ENCODE results near the gene TRIM7.

DNA sequence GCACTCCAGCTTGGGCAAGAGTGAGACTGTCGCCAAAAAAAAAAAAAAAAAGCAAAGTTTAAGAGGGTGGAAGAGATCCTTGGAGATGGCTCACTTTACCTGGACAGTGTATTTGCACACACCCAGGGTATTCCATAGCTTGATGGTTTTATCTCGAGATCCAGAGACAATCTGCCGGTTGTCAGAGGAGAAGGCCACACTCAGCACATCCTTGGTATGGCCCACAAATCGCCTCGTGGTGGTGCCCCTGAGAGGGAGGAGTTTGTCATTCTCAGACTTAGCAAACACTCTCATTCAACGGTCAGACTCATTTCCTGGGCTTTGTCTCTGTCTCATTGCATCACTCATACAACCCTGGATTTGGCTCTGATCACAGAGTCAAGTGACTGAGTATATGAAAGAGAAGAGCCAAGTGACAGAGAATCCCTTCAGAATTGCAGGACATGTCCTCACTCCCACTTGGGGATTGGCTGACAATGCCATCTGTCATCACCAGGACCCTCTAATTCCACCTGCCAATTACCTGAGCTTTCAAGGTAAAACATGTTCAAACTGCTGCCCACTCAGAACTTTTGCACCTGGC is 36.5 kb upstream of the TRIM7 start:
- no peak for TF ChIP-seq EZH2 (IDR thresholded peaks at IDR 0.05; ENCODE audit: insufficient read depth, poor library complexity, severe bottlenecking)
- TF ChIP-seq EZH2phosphoT487 (IDR thresholded peaks at IDR 0.05; ENCODE audit: insufficient read depth, low read depth), result no peak
